Mucosa of rectum (tissue), 2 donors: ENCODE data around the gene ZP3.
"Not testable (repeated sequence)": the region's sequence is repeated elsewhere in the genome, so short reads cannot be mapped to it uniquely, and the experiment has no call there.

ENCODE experiments used
- H3K27ac ChIP-seq, 2 donors: one replicate each; pipeline ENCODE4 v1.7.0; 2013; ENCODE audit warnings: inconsistent platforms in 2 of 2, low read depth in 2 of 2, low read length in 2 of 2
- H3K27me3 ChIP-seq, 2 donors: one replicate each; pipeline ENCODE4 v1.7.0; 2013; ENCODE audit warnings: low read length in 2 of 2; ENCODE audit not compliant: control insufficient read depth in 2 of 2, insufficient read depth in 2 of 2
- H3K36me3 ChIP-seq, 2 donors: one replicate each; pipeline ENCODE4 v1.7.0; 2013; ENCODE audit warnings: low read length in 2 of 2; ENCODE audit not compliant: control insufficient read depth in 2 of 2, insufficient read depth in 2 of 2
- H3K4me1 ChIP-seq, 2 donors: one replicate each; pipeline ENCODE4 v1.7.0; 2013; ENCODE audit warnings: low read length in 2 of 2, mild to moderate bottlenecking in 1 of 2; ENCODE audit not compliant: control insufficient read depth in 2 of 2, insufficient read depth in 2 of 2
- H3K4me3 ChIP-seq, 2 donors: one replicate each; pipeline ENCODE4 v1.7.0; 2013; ENCODE audit warnings: low read length in 2 of 2
- H3K9ac ChIP-seq, 2 donors: one replicate each; pipeline ENCODE4 v1.7.0; 2013; ENCODE audit warnings: low read length in 2 of 2, low read depth in 1 of 2, mild to moderate bottlenecking in 1 of 2
- H3K9me3 ChIP-seq, 2 donors: one replicate each; pipeline ENCODE4 v1.7.0; 2013; ENCODE audit warnings: low read length in 2 of 2; ENCODE audit not compliant: control insufficient read depth in 2 of 2
- donor health status: healthy.
- donor health status: Normal muscosa, but diverticular disease.

ZP3 gene

DNA sequence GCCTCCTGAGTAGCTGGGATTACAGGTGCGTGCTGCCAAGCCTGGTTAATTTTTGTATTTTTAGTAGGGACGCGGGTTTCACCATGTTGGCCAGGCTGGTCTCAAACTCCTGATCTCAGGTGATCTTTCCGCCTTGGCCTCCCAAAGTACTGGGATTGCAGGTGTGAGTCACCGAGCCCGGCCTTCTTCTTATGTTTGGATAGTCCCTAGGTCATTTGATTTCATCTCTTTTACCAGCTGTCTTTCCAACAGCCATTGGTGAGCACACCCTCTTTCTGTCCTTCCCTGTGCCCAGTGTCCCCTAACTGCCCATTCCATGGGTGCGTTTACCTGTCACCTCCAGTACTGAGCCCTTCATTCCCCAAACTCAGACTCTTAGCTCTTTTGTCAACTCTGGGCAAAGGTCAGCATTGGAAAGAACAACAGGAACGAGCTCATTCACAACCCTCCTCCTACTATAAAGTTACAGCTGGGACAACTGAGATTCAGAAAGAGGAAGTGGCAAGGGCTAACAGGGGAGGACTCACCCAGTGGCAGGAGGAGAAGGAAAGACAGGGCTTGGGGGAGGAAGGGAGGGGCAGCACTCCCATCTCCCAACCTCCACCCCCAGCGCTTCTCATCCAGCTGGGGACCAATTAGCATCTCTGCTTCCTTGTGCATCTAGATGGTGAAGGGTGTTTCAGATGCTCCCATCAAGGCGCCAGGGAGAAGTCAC lies 20.8 kb upstream of the ZP3 start:
- Histone ChIP-seq H3K27me3 (no peaks in the 10 kb centered on the region), H3K4me1 (peaks cover 4 to 9% of the 10 kb centered on the region in 2 donors), H3K27ac (peak overlapping the region; percentile 76 to 80), H3K9ac (no peak overlapping the region), H3K9me3 (no peaks in the 10 kb centered on the region), H3K36me3 (no peaks in the 10 kb centered on the region), H3K4me3 (peak overlapping the region in 1 of 2 donors; percentile 13)

DNA sequence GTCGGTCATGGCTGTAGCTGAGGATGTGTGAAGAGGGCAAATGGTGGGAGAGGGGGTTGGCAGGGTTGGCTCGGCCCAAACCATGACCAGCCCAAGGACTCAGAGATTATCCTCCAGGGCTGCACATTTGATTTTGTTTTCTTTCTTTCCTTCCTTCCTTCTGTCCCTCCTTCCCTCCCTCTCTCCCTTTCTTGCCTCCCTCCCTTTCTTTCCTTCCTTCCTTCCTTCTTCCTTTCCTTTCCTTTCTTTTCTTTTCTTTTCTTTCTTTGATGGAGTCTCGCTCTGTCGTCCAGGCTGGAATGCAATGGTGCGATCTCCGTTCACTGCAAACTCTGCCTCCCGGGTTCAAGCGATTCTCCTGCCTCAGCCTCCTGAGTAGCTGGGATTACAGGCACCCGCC lies 19.0 kb upstream of the ZP3 start:
- Histone ChIP-seq H3K9me3 (no peaks in the 10 kb centered on the region), H3K36me3 (no peaks in the 10 kb centered on the region), H3K4me1 (peaks cover 4 to 9% of the 10 kb centered on the region in 2 donors), H3K4me3 (no peak overlapping the region), H3K9ac (no peak overlapping the region), H3K27me3 (no peaks in the 10 kb centered on the region), H3K27ac (no peak overlapping the region)

DNA sequence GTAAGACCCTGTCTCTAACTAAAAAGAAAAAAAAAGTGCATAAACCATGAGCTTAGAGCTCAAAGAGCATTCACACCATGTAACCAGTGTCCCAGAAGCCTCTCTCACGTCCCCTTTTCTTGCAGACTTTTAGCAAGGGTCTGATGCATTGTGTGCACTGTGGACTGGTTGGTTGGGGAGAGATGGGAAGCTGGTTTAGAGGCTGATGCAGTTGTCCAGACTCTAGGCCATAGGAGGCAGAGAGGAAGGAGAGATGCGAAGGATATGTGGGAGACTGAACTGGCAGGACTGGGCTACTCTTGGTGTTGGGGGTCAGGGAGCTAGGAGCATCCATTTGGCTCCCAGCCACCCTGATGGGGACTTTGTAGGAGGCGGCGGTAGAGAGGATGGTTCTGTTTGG lies 17.0 kb upstream of the ZP3 start:
- no peaks in the 10 kb centered on the region for H3K9me3 ChIP-seq
- H3K27ac ChIP-seq = no peak overlapping the region
- no peaks in the 10 kb centered on the region for H3K27me3 ChIP-seq
- no peaks in the 10 kb centered on the region for H3K36me3 ChIP-seq
- peaks cover 4 to 9% of the 10 kb centered on the region in 2 donors for H3K4me1 ChIP-seq
- H3K4me3 ChIP-seq = no peak overlapping the region
- no peak overlapping the region for H3K9ac ChIP-seq

- Histone ChIP-seq H3K27ac (no peak overlapping the region), H3K9me3 (no peaks in the 10 kb centered on the region), H3K27me3 (no peaks in the 10 kb centered on the region), H3K9ac (no peak overlapping the region), H3K36me3 (no peaks in the 10 kb centered on the region), H3K4me1 (peaks cover 4 to 9% of the 10 kb centered on the region in 2 donors), H3K4me3 (no peak overlapping the region)
Observed at GRCh38 chr7:76408121-76408560, 16.6 kb upstream of the ZP3 start.

DNA sequence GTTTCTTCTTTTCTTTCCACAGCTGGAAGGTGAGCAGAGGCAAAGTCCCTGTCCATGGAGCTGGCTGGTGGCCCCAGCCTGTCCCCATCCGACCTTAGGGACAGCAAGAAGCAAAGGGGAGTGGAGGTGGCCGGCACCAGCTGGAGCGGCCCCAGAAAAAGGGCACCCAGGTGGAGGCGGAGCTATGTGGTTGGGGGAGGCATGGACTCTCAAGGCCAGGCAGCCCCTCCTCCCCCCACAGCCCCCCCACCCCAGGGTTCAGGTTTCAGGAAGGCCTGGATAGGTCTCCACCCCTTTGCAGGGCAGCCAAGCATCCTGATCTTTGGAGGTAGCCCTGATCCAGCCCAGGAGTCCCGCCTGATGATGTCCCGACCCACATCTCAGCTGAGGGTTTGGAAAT lies 15.2 kb upstream of the ZP3 start, which contains the start of gene SSC4D:
TSS of gene SSC4D (minus strand) at position 161 of the 400 bp plus-strand sequence. CDS start 5,258 bp downstream, outside the sequence.
- no peak within 1 kb of the TSS for H3K4me3 ChIP-seq
- H3K4me1 ChIP-seq = peaks cover 0 to under 1% of the 10 kb centered on the region in 2 donors
- no peaks in the 10 kb centered on the region for H3K27me3 ChIP-seq
- H3K36me3 ChIP-seq = no peaks in the 10 kb centered on the region
- H3K9ac ChIP-seq = no peak within 1 kb of the TSS
- no peaks in the 10 kb centered on the region for H3K9me3 ChIP-seq
- no peak within 1 kb of the TSS for H3K27ac ChIP-seq

GRCh38 chr7:76411626-76412025 lies 13.1 kb upstream of the ZP3 start:
- Histone ChIP-seq H3K27me3 (no peaks in the 10 kb centered on the region), H3K36me3 (no peaks in the 10 kb centered on the region), H3K9me3 (no peaks in the 10 kb centered on the region), H3K9ac (no peak overlapping the region), H3K27ac (no peak overlapping the region), H3K4me1 (no peaks in the 10 kb centered on the region), H3K4me3 (no peak overlapping the region)

DNA sequence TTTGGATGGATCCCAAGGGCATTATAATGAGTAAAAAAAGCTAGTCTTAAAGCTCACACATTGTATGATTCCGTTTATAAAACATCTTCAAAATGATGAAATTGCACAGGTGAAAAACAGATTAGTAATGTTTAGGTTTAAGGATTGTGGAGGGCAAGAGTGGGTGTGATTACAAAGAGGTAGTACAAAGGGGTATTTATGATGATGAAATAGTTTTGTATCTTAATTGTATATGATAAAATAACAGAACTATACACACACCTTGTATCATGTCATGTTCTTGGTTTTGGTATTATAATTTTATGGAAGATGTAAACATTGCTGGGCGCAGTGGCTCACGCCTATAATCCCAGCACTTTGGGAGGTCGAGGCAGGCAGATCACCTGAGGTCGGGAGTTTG lies 12.5 kb upstream of the ZP3 start:
- Histone ChIP-seq H3K4me1 (no peaks in the 10 kb centered on the region), H3K36me3 (no peaks in the 10 kb centered on the region), H3K27ac (no peak overlapping the region), H3K27me3 (no peaks in the 10 kb centered on the region), H3K9me3 (no peaks in the 10 kb centered on the region), H3K9ac (no peak overlapping the region), H3K4me3 (no peak overlapping the region)

DNA sequence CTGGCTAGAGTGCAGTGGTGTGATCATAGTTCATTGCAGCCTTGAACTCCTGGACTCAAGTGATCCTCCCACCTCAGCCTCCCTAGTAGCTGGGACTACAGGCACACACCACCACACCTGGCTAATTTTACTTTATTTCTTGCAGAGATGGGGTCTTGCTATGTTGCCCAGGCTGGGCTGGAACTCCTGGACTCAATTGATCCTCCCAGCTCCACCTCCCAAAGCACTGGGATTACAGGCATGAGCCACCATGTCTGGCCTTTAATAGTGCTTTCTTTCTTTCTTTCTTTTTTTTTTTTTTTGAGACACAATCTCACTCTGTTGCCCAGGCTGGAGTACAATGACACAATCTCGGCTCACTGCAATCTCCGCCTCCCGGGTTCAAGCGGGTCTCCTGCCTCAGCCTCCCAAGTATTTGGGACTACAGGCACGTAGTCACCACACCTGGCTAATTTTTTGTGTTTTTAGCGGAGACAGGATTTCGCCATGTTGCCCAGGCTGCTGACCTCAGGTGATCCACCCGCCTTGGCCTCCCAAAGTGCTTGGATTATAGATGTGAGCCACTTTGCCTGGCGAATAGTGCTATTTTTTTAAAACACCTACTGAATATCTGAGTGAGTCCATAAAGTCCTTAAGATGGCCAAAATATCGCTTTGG lies 7.0 kb upstream of the ZP3 start:
- not testable (repeated sequence) for H3K36me3 ChIP-seq, H3K9ac ChIP-seq, H3K27ac ChIP-seq, H3K9me3 ChIP-seq, H3K4me3 ChIP-seq, H3K27me3 ChIP-seq, H3K4me1 ChIP-seq

- not testable (repeated sequence) for H3K9ac ChIP-seq, H3K9me3 ChIP-seq, H3K4me3 ChIP-seq, H3K27me3 ChIP-seq, H3K36me3 ChIP-seq, H3K27ac ChIP-seq, H3K4me1 ChIP-seq
Observed at GRCh38 chr7:76421097-76421496, 3.7 kb upstream of the ZP3 start.

GRCh38 chr7:76423666-76424412 lies 911 bp upstream of the ZP3 start:
- no peaks in the 10 kb centered on the region for H3K4me1 ChIP-seq
- no peak overlapping the region for H3K27ac ChIP-seq
- H3K4me3 ChIP-seq = no peak overlapping the region
- H3K27me3 ChIP-seq = no peaks in the 10 kb centered on the region
- no peaks in the 10 kb centered on the region for H3K36me3 ChIP-seq
- H3K9ac ChIP-seq = no peak overlapping the region
- no peaks in the 10 kb centered on the region for H3K9me3 ChIP-seq
